Amniotic epithelial cell (primary cell): Measurements from ENCODE around the gene LHFPL2.

ENCODE experiments used
- DNase-seq: peaks from one replicate; pipeline ENCODE4 v3.0.0-alpha.2; 2010; ENCODE audit warnings: low read depth

The LHFPL2 gene

DNA sequence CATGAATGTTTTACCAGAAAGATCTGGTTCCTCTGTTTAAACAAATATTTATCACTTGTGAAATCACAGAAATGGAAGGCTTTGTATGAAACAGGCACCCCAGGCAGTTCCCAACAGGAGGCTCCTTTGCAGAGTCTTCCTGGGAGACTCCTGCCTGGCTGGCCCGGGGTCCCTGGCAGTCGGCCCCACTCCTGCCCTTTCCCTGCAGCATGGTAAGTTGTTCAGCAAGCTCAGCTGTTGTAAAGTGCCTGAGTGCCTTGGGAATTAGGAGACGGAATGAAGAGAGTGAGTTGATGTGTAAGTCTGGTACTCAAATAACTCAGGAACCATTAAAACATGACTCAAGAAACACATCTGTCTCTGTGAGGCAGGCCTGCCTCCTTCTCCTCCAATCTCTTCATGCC lies 17.5 kb upstream of the LHFPL2 start:
- peak; percentile 32 for DNase-seq

DNA sequence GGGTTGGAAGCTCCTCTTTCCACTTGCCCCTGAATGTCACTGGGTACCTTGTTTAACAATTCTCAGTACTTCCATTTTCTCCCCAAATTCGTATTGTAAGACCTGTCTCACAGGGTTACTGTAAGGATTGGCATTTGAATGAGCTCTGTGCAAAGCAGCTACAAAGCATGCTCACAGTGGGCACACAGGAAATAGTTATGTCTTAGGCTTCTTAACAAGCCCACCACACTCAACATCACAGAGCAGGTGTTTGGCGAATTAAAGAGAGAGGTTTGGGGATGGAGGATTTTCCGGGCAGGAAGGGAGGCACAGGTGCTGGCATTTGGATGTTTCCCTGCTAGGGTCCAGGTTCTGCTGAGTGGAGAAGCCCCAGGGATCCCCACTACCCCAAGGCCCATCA lies 17.0 kb upstream of the LHFPL2 start:
- no peak for DNase-seq

DNA sequence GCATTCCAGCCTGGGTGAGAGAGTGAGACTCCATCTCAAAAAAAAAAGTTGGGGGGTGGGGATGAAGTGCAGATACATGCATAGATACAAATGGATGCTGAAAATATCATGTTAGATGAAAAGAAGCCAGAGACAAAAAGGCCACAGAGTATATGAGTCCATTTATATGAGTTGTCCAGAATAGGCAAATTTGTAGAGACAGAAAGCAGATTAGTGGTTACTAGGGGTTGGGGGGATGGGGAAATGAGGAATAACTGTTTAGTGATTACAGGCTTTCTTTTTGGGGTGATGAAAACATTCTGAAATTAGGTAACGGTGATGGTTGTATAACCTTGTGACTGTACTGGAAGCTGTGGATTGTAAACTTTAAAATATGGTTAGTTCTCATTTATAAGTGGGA lies 13.8 kb upstream of the LHFPL2 start:
- DNase-seq: no peak

DNA sequence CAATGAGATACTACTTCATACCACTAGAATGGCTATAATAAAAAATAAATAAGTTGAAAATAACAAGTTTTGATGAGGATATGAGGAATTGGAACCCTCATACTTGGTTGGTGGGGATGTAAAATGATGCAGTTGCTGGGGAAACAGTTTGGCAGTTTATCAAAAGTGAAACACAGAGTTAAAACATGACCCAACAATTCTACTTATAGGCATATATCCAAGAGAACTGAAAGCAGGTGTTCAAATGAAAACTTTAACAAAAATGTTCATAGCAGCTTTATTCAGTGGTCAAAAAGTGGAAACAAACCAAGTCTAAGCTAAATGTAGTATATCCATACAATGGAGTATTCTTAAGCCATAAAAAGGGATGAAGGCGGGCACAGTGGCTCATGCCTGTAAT lies 13.1 kb upstream of the LHFPL2 start:
- no peak for DNase-seq

DNA sequence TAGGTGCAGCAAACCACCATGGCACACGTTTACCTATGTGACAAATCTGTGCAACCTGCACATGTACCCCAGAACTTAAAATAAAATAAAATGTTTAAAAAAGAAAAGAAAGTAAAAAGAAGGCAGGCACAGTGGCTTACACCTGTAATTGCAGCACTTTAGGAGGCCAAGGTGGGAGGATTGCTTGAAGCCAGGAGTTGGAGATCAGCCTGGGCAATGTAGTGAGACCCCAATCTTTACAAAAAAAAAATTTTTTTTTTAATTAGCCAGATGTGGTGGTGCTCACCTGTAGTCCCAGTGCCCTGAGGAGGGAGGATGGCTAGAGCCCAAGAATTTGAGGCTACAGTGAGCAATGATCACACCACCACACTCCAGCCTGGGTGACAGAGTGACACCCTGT lies 12.5 kb upstream of the LHFPL2 start:
- DNase-seq: no peak

DNA sequence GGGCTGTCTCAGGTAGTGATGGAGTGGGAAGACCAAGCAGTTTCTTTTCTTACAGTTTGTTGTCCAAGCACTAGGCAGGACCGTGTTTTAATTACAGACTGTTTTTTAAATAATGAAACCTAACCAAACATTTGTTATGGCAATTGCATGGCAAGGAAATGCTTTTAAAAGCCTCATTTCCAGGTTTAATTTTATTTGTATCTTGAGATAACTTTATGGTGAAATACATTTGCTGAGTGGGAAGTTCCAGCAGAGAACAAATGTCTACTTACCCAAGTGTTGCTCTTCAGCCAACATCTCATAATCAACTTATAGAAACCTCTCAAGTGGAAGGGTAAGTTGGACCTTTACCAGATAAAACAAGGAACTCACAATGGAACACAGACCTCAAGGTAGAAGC lies 11.8 kb upstream of the LHFPL2 start:
- peak; percentile 81 for DNase-seq

DNA sequence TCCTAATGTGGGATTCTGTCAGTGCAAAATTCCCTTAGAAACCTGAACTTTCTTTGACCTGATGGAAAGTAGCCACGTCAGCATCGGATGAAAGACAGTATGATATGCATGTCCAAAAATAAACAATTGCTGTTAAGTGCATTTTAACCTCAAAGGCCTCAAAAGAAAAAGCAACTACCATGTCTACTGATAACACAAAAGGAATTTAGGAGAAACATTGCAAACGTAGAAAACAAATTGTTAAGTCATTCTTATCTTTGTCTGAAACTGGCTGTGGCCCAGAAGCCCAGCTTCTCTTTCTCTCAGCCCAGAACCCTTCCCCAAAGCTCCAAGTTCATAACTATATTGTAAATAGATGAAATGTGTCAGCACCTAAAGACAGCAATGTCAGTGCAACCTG lies 11.1 kb upstream of the LHFPL2 start:
- peak; percentile 97 for DNase-seq

DNA sequence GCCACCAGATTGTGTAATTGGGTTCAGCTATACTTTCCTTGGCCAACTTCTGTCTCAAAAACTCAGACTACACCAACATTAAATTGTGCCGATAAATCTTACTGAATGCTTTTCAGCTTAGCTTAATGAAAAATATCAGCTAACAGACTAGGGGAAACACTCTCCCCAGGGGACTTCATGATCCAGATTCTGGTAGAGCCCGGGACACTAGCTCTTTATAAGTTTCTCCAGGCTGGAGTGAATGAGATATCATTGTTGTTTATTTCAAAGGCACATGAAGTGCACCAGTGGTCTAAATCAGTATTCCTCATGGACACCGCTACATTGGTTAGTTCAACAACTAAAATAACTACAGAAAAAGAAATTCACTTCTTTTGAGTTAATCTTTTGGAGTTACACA lies 10.5 kb upstream of the LHFPL2 start:
- no peak for DNase-seq

DNA sequence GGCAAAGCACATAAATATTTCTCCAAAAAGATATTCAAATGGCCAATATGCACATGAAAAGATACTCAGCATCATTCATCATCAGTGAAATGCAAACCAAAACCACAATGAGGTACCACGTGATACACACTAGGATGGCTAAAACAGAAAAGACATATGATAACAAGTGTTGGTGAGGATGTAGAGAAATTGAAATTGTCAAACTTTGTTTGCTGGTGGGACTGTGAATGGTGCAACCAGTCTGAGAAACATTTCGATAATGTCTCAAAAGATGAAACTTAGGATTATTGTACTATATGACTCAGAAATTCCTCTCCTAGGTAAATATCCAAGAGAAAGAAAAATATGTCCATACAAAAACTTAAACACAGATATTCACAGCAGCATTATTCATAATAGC lies 8.6 kb upstream of the LHFPL2 start:
- peak; percentile 79 for DNase-seq

DNA sequence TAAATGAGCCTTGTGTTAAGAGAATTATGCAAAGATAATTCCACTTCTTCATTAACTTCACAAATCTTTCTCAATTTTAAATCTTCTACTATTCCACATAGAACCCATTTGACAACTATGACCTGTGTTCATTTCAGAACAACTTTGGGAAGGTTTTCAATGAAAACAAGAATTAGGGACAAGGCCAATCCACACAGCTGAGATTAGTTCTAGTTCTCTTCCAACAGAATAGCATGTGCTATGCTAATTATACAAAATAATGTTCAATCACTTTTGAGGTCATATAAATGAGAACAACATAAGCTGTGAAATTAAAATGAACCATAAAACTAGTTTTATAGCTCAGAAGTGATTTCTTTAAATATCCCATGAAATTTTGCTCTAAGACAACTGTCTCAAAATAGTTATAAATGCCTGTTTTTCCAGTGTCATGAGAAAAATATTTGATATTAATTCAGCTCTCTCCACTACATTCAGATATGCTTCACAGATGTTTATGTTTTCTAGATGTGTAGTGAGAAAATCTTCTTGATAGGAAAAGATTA lies 7.2 kb upstream of the LHFPL2 start:
- DNase-seq: no peak

DNA sequence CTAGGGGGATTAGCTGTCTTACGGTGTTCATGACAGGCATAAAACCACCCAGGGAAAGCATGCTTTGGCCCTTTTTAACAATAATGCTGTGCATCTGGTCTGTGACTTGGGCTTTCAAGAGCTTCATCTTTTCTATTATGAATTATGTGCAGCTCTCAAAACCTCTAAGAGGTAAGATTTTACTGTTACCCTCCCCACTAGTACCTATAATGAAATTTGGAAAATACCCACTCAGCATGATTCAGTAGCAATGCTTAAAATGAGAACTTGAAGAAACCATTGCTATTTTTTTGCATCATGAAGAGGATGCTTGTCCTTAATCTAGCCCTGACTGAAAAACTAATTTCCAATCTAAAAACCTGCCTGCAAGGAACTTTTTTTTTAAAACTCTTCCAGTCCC lies 5.8 kb upstream of the LHFPL2 start:
- DNase-seq: no peak

DNA sequence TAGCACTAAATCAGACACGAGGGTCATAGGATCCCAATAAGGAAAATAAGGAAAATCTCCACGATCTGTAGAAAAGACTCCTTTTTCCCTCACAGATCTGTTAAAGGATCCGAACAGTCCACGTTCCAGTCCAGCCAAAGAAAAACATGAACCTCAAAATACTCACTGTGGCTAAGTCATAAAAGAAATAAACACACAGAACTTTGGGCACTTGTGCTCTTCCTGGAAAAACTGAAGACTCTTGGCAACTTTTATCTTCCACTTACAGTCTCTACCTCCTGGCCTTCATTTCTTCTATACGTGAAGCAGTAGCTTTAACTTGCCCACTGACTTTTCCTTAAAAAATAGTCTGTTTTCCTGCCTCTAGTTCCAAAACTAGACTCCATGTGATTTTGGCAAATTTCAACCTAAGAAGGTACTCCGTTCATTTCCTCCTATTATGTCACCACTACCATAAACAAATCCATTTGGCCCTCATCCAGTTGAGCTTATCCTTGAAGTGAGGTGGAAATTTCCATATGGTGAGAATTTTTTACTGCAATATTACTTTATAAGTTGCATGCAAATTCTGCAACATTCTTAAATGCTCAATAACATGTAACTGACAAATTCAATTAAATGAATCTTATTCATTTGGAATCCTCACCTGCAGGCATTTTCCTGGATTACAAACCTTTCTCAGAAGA lies 5.3 kb upstream of the LHFPL2 start:
- DNase-seq: no peak

DNA sequence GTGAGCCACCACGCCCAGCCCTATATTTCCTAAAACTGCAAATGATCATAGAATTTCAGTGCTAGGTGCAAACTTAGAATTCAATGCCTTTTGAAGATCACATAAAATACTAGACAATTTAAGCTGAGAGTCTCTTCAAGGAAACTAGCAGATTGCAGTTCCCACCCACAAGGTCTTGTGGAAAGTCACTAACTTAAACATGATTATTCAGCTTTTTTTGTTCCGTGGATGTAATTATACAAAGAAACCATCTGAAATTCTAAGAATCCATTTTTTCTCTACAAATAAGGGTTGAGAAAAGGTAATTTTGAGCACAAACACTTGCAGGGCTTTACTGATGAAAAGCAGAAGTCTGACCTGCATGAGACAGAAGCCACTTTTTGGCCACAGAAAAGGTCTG lies 4.5 kb upstream of the LHFPL2 start:
- no peak for DNase-seq

DNA sequence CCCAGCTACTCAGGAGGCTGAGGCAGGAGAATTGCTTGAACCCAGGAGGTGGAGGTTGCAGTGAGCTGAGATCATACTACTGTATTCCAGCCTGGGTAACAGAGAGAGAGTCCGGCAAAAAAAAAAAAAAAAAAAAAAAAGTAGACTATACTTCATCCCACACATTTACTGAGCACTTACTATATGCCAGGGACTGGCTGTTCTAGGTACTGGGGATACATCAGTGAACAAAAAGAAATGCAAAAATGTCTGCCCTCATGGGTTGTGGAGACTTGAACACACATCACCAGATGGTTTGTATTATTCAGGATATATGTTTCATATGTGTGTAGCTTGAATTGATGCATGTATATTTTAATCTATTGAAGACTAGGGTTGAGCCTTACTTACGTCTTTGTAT lies 2.9 kb upstream of the LHFPL2 start:
- DNase-seq: no peak

DNA sequence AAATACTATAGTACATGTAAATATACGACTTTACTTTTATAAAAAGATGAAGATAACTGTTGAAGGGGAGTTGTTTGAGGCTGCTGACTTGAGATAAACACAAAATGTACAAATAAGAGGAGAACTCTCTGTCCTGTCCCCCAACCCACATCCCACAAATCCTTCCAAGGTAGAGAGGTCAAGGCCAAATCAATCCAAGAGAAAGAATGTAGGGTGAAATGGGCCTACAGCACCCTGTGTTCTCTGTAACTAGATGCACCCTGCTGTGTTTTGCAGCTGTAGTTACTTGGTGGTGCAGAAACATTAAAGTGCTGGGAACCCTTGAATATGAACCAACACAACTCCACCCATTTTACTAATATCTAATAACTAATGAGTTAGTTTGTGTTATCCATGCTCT lies 2.0 kb upstream of the LHFPL2 start:
- DNase-seq: peak; percentile 75

DNA sequence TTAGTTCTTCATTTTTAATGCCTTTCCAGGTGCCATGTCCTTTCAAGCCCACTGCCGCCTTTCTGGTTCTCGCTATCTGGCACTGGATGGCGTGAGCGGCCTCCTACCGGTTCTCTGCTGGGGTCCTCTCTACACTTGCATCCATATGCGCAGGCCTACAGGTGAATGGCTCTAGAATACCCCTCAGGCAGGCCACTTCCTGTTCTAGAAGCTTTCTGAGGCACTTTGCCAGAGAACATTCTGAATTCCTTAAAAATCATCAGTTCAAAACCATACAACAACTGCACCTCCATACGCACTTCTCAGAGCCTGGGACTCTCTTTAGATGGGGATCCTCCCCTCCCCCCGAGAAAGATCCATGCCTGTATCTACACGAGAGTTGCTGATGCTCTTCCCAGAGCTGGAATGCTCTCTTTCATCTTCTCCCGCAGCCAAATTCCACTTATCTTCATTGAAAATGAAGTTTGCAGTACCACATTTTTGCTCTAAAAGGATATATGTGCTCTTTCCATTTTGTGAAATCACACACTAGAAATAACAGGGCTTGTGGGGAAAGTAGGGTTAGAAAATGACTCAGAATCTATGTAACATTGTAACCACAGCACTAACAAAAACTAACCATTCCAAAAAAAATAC lies 1.4 kb upstream of the LHFPL2 start:
- peak; percentile 87 for DNase-seq

DNA sequence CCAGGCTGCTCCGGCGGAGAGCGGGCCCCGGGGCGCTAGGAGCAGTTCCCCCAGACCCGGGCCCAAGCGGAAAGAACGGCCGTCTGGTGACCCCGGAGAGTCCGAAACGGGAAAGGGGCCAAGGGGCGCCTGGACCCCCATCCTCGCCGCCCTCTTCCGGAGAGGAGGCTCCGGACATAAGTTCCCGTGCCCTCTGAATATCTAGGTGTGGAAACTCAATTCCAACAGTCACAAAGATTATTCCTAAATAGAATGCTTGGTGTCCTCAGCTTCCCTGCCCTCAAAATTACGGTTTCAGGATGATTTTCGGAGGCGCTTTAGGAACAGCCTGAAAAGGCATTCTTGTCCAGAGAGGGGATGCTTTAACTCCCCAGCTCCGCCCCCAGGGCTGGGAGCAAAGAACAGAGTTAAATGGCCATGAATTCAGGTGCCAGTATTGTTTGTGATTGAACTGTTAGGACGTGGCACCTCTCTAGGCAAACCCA lies 681 bp upstream of the LHFPL2 start:
- DNase-seq: no peak

DNA sequence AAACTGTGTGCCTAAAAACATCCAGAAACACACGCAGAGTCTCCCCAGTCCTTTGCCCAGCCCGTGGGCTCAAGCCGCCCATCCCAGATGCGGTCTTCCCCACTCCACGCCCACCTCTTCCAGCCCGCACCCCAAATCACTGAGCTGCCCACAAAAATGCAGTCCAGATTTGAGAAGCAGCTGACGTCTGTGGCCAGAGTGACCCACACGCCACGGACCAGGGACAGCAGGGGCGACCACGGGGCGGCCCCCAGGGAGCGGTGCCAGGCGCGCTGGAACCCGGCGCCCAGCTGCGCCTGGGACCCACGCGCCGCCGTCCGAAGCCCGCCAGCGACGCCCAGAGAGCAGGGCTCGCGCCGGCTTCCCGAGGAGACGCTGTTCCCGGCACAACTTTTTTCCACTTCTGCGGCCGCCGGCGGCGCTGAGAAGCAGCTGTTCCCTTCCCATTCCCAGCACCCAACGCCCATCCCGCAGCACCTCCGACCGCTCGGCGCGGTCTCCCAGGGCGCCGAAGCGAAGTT lies 674 bp downstream of the LHFPL2 start:
- DNase-seq: peak; percentile 52

DNA sequence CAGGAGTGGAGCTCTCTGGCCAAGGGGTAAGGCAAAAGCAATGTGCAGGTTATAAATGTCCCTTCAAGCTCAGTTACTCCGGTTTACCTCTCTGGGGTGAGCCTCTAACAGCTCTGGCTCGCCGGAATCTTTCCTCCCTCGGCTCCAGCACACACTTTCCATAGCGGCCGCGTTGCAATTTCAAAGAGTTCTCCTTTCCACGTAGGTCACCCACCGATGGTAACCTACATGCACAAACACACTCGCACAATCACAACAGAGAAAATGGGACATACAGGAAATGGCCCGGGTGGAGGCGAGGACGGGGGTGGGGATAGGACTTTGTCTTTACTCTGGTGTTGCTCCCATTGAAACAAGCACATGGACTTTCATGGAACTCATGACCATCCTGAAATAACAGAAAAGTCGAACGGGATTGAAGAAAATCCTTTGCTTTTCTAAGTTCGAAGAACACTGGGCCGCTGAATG lies 1.2 kb downstream of the LHFPL2 start:
- DNase-seq: peak; percentile 42

DNA sequence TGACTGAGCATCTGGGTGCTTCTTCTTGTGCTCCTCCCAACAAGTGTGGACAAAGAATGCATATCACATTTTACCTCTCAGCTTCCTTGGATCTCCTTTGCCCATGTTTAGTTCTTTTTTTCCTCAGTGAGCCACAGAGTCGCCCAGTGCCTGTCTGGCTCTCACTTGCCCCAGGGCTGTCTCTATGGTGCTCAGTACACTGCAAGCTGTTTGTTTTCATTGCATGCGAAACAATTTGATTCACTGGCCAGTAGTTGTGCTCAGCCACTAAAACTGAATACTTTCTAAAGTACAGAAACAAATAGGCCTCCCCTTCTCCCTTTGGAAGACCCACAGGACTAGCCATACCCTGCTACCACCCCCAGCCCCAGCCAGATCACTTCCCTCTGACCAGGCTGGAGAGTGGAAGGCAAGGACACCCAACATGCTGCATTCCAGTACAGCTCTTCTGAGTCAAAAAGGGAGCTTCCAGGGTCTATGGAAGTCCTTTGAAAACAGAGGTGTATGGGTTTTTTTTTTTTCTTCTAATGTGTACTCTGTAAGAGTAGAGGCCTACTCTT lies 3.8 kb downstream of the LHFPL2 start:
- DNase-seq: no peak

DNA sequence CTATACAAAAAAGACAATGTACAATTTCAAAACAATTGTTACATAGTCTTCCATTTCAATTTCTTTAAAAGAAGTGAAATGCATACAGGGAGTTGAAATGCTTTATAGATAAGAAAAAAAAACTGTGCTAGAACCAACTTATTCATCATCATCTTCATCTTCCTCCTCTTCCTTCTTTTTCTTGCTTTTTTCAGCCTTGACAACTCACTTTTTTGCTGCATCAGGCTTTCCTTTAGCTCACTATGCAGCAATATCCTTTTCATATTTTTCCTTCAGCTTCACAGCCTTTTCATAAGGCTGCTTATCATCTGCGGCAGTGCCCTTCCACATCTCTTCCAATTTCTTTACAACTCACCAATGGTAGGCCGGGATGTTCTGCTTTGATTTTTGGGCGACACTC lies 4.4 kb downstream of the LHFPL2 start:
- no peak for DNase-seq

DNA sequence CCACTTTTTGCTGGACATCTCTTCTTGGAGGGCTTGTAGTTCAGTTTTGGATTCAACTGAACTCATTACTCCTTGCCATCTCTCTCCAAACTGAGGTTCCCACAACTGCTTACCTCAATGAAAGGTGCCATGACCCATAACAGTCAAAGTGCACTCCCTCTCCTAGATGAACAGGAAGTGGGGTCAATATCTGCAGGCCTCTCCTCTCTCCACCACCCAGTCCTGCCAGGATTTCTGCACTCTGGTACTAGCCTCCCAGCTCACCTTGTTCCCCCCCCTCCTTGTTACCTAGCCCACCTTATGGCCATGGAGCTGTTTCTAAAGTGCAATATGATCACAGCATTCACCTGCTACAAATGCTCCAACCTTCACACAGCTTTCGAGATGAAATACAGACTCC lies 5.9 kb downstream of the LHFPL2 start:
- DNase-seq: no peak
